AG09309 (cell line): ENCODE measurements around the gene NGLY1.

Source experiments
- DNase-seq: peaks from one replicate; pipeline ENCODE4 v3.0.0-alpha.2; 2010; ENCODE audit warnings: low read depth
- H3K4me3 ChIP-seq: 2 replicates; pipeline ENCODE4 v1.5.1; 2011; ENCODE audit warnings: mild to moderate bottlenecking, low read depth, low read length, moderate library complexity; ENCODE audit not compliant: control insufficient read depth
- TF ChIP-seq, protein P1 (sequence below): IDR thresholded peaks from 2 replicates; pipeline ENCODE4 v1.5.1; 2011; ENCODE audit warnings: mild to moderate bottlenecking, low read depth, low read length, inconsistent platforms; ENCODE audit not compliant: insufficient read depth, control insufficient read depth; ENCODE audit errors: missing control alignments

The NGLY1 gene

DNA sequence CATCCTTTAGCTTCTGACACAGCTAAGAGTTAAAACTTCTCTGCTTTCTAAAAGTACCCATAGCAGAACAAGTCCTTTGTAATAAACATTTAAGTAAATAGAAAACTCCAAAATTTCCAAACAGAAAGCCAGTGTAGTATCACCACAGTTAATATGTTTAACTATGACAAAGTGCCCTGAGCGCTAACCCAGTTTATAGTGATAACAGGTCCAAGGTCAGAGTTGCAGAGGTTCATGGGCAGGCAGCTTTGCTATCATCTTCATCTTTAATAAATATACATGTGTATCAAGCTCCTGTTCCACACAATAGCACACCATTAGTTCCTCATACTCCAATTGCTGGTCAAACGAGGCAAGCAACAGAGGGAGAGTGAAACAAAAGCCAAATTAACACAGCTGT, 106.1 kb downstream of the NGLY1 start:
- DNase-seq: no peak
- no peak overlapping the region for H3K4me3 ChIP-seq
- TF ChIP-seq, protein P1, sequence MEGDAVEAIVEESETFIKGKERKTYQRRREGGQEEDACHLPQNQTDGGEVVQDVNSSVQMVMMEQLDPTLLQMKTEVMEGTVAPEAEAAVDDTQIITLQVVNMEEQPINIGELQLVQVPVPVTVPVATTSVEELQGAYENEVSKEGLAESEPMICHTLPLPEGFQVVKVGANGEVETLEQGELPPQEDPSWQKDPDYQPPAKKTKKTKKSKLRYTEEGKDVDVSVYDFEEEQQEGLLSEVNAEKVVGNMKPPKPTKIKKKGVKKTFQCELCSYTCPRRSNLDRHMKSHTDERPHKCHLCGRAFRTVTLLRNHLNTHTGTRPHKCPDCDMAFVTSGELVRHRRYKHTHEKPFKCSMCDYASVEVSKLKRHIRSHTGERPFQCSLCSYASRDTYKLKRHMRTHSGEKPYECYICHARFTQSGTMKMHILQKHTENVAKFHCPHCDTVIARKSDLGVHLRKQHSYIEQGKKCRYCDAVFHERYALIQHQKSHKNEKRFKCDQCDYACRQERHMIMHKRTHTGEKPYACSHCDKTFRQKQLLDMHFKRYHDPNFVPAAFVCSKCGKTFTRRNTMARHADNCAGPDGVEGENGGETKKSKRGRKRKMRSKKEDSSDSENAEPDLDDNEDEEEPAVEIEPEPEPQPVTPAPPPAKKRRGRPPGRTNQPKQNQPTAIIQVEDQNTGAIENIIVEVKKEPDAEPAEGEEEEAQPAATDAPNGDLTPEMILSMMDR: no peak

DNA sequence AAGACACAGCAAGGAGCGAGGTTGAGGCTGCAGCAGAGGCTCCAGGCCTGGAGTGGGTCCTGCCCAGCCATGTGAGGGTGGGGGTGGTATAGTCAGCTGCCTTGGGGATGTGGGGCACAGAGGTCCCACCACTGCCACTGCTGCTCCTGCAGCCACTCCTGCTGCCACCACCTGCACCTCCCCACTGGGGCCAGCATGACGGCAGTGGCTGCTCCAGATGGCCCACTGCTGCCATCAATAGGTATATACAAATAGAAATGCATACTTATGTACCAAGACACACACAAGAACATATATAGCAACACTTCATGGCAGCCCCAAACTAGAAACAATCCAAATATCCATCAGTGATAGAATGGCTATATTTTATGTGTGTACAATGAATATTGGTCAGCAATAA, 108.6 kb downstream of the NGLY1 start:
- TF ChIP-seq, protein P1: no peak
- no peak for DNase-seq
- no peak overlapping the region for H3K4me3 ChIP-seq

DNA sequence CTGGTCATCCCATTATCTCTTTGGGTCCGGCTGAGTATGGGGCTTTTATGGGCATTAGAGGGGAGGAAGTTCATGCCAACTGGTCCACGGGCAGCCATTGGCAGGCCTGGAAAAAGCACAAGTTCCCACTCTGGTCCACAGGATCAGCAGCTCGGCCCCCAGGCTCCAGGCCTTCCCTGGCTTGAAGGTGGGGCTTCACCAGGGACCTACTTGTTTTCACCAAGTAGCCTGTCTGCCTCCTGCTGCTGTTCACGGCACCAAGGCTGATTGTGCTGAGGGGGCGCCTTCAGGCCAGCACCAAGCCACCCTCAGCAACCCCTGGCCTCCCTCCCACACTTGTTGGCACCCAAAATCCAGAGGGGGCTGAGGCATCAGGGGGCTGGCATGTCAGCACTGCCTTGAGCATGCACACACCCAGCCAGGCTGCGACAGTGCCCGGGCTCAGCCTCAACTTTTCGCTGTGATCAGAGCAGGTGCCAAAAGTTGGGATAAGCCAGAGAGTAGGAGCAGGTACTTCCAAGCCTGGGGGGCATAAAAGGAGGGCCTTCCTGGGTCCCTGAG, 109.4 kb downstream of the NGLY1 start:
- TF ChIP-seq, protein P1: no peak
- no peak for DNase-seq
- H3K4me3 ChIP-seq: no peak overlapping the region
